ENCODE results near the gene TBC1D22A. TPM values are rescaled to one million over a fixed set of nuclear protein-coding genes. Genes with fewer than 3 reads are reported as not detected.

TBC1D22A gene
- polyA plus RNA-seq, 1 donor (not counting 4 experiments of a cell fraction or from before 2014, with no cell fraction given), result 20.9 TPM

DNA sequence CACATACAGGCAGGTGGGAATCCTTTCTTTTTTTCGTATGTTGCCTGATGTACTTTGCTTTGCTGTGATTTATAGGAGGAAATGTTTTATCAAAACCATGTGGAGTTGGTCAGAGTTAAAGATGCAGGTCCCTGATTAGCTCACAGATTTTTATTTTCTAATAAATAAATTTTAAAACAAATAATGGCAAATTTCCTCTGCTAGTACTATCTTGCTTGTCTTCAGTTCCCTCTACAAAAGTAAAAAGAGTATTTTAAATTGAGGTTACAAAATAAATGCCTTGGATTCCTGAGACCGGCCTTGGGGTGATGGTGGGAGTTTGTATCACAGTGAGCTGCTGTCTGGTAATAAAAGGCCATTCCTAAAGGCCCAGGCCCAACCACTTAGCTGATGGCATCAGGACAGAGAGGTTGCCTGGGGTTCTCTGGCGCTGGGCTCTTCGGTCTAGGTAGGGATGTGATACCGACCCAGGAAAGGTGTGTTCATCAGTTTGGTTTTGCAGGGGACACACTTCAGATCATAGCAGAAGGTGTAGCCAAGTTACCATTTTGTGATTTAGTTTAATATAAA is 129.0 kb downstream of the TBC1D22A start:
- H3K9ac ChIP-seq (ENCODE audit: control insufficient read depth, extremely low read depth, insufficient read depth, low read length), result no peak overlapping the region
- H3K36me3 ChIP-seq (ENCODE audit: control insufficient read depth in 2 of 2, extremely low read depth in 1 of 2, insufficient read depth in 2 of 2, low read length in 2 of 2), result peaks cover 12 to 15% of the 10 kb centered on the region in 2 experiments
- no peaks in the 10 kb centered on the region for H3K27me3 ChIP-seq (ENCODE audit: control insufficient read depth, extremely low read depth, insufficient read depth, low read length)
- H3K27ac ChIP-seq (ENCODE audit: control insufficient read depth, insufficient read depth, low read length), result no peak overlapping the region
- dilution Hi-C loops (cut with MboI; ENCODE audit: extremely low pct_ligation_motif_present, low sequenced_read_pairs), result no loop called here
- peaks cover 6% of the 10 kb centered on the region for H3K79me2 ChIP-seq (ENCODE audit: control insufficient read depth, insufficient read depth, low read length)
- TF ChIP-seq, protein P1, sequence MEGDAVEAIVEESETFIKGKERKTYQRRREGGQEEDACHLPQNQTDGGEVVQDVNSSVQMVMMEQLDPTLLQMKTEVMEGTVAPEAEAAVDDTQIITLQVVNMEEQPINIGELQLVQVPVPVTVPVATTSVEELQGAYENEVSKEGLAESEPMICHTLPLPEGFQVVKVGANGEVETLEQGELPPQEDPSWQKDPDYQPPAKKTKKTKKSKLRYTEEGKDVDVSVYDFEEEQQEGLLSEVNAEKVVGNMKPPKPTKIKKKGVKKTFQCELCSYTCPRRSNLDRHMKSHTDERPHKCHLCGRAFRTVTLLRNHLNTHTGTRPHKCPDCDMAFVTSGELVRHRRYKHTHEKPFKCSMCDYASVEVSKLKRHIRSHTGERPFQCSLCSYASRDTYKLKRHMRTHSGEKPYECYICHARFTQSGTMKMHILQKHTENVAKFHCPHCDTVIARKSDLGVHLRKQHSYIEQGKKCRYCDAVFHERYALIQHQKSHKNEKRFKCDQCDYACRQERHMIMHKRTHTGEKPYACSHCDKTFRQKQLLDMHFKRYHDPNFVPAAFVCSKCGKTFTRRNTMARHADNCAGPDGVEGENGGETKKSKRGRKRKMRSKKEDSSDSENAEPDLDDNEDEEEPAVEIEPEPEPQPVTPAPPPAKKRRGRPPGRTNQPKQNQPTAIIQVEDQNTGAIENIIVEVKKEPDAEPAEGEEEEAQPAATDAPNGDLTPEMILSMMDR (optimal IDR thresholded peaks at IDR 0.05 in 1 of 3, IDR thresholded peaks at IDR 0.05 in 1 of 3, conservative IDR thresholded peaks at IDR 0.05 in 1 of 3; ENCODE audit: extremely low read depth in 1 of 3, insufficient read depth in 2 of 3, low read length in 3 of 3), result no peak
- TF ChIP-seq EZH2 (IDR thresholded peaks at IDR 0.05; ENCODE audit: low read length), result no peak
- H3K9me1 ChIP-seq (ENCODE audit: control insufficient read depth, extremely low read depth, insufficient read depth, low read length), result peaks cover 2% of the 10 kb centered on the region
- no peaks in the 10 kb centered on the region for H3K9me3 ChIP-seq (ENCODE audit: control insufficient read depth, low read depth, low read length)
- FAIRE-seq, result no peak
- no peaks in the 10 kb centered on the region for H4K20me1 ChIP-seq (ENCODE audit: control insufficient read depth, extremely low read depth, insufficient read depth, low read length)
- H3K4me3 ChIP-seq (ENCODE audit: control insufficient read depth in 2 of 3, extremely low read depth in 1 of 3, insufficient read depth in 2 of 3, low read depth in 1 of 3, low read length in 3 of 3), result no peak overlapping the region
- no peak for DNase-seq (ENCODE audit: low read depth, low spot score)
- H3K4me2 ChIP-seq (ENCODE audit: control insufficient read depth, extremely low read depth, insufficient read depth, low read depth, low read length), result no peak overlapping the region
- H3K4me1 ChIP-seq (ENCODE audit: control insufficient read depth, extremely low read depth, insufficient read depth, low read length), result no peaks in the 10 kb centered on the region
- no peak overlapping the region for H2AFZ ChIP-seq (ENCODE audit: control insufficient read depth, low read length)

- H3K36me3 ChIP-seq (ENCODE audit: control insufficient read depth in 2 of 2, extremely low read depth in 1 of 2, insufficient read depth in 2 of 2, low read length in 2 of 2), result peaks cover 11 to 12% of the 10 kb centered on the region in 2 experiments
These were observed 130.4 kb downstream of the TBC1D22A start for GRCh38 chr22:46892866-46893265.

More at GRCh38 chr22:46892866-46893265, 130.4 kb downstream of the TBC1D22A start:
- Histone ChIP-seq H3K27ac (ENCODE audit: control insufficient read depth, insufficient read depth, low read length) (no peak overlapping the region), H3K9ac (ENCODE audit: control insufficient read depth, extremely low read depth, insufficient read depth, low read length) (no peak overlapping the region), H4K20me1 (ENCODE audit: control insufficient read depth, extremely low read depth, insufficient read depth, low read length) (no peaks in the 10 kb centered on the region), H3K27me3 (ENCODE audit: control insufficient read depth, extremely low read depth, insufficient read depth, low read length) (no peaks in the 10 kb centered on the region), H3K4me2 (ENCODE audit: control insufficient read depth, extremely low read depth, insufficient read depth, low read depth, low read length) (no peak overlapping the region), H3K9me1 (ENCODE audit: control insufficient read depth, extremely low read depth, insufficient read depth, low read length) (no peaks in the 10 kb centered on the region), H3K9me3 (ENCODE audit: control insufficient read depth, low read depth, low read length) (no peaks in the 10 kb centered on the region), H3K4me1 (ENCODE audit: control insufficient read depth, extremely low read depth, insufficient read depth, low read length) (no peaks in the 10 kb centered on the region), H3K4me3 (ENCODE audit: control insufficient read depth in 2 of 3, extremely low read depth in 1 of 3, insufficient read depth in 2 of 3, low read depth in 1 of 3, low read length in 3 of 3) (no peak overlapping the region), H3K79me2 (ENCODE audit: control insufficient read depth, insufficient read depth, low read length) (peaks cover 3% of the 10 kb centered on the region), H2AFZ (ENCODE audit: control insufficient read depth, low read length) (no peak overlapping the region)
- FAIRE-seq (no peak), DNase-seq (ENCODE audit: low read depth, low spot score) (no peak)
- dilution Hi-C loops (cut with MboI; ENCODE audit: extremely low pct_ligation_motif_present, low sequenced_read_pairs), result no loop called here
- TF ChIP-seq EZH2 (IDR thresholded peaks at IDR 0.05; ENCODE audit: low read length), result no peak
- TF ChIP-seq, protein P1 (optimal IDR thresholded peaks at IDR 0.05 in 1 of 3, IDR thresholded peaks at IDR 0.05 in 1 of 3, conservative IDR thresholded peaks at IDR 0.05 in 1 of 3; ENCODE audit: extremely low read depth in 1 of 3, insufficient read depth in 2 of 3, low read length in 3 of 3), result no peak

Measured in keratinocyte (primary cell).